ENCODE data around the gene SARDH. TPM values are rescaled to one million over a fixed set of nuclear protein-coding genes. Genes with fewer than 3 reads are reported as not detected.

The SARDH gene
- total and polyA plus RNA-seq, 2 of the 8 experiments (the other 6 are each of a cell fraction or from before 2014, with no cell fraction given) = 6.4 to 7.4 TPM

DNA sequence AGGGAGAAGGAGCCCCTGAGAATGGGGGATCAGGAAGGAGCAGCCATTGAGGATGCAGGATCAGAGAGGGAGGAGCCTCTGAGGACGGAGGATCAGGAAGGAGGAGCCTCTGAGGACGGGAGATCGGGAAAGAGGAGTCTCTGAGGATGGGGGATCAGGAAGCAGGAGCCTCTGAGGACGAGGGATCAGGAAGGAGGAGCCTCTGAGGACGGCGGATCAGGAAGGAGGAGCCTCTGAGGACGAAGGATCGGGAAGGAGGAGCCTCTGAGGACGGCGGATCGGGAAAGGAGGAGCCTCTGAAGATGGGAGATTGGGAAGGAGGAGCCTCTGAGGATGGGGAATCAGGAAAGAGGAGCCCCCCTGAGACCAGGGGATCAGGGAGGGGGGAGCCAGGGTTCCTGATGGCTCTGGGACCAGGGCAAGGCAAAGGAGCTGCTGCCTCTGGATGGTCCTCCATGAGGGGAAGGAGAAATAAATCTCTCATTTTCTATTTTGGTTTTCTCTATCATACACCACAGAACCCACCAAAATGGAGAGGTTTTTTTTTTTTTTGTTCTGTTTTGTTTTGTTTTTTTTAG, 22.6 kb upstream of the SARDH start (continued):
- no peak for TF ChIP-seq RNF2 (IDR thresholded peaks at IDR 0.05; ENCODE audit: borderline replicate concordance, low read depth, low read length, missing control alignments, poor library complexity, severe bottlenecking)
- no peak for TF ChIP-seq RFX5 (IDR thresholded peaks at IDR 0.05; ENCODE audit: borderline replicate concordance, low read depth, low read length)
- TF ChIP-seq SRF (IDR thresholded peaks at IDR 0.05; ENCODE audit: low read depth, low read length) = no peak
- no peak for TF ChIP-seq YY1 (IDR thresholded peaks at IDR 0.05; ENCODE audit: low read depth, low read length)
- no peak for TF ChIP-seq RBBP5 (IDR thresholded peaks at IDR 0.05; ENCODE audit: borderline replicate concordance, low read depth, low read length)
- no peak for TF ChIP-seq GTF2F1 (IDR thresholded peaks at IDR 0.05; ENCODE audit: borderline replicate concordance, low read depth, low read length)
- no peak for TF ChIP-seq EZH2 (IDR thresholded peaks at IDR 0.05; ENCODE audit: low read depth, low read length, severe bottlenecking)
- TF ChIP-seq, protein P1, sequence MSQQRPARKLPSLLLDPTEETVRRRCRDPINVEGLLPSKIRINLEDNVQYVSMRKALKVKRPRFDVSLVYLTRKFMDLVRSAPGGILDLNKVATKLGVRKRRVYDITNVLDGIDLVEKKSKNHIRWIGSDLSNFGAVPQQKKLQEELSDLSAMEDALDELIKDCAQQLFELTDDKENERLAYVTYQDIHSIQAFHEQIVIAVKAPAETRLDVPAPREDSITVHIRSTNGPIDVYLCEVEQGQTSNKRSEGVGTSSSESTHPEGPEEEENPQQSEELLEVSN (IDR thresholded peaks at IDR 0.05) = no peak
